ENCODE results near the gene NOXRED1. TPM values are rescaled to one million over a fixed set of nuclear protein-coding genes. Genes with fewer than 3 reads are reported as not detected.
"Not testable (repeated sequence)": the region's sequence is repeated elsewhere in the genome, so short reads cannot be mapped to it uniquely, and the experiment has no call there.

Gene NOXRED1
- total RNA-seq, result under 1 TPM in 1 of 2 donors, not detected in 1; 0.34 TPM
- long read RNA-seq, result 0 reads

GRCh38 chr14:77423423-77423822 lies at the start of gene NOXRED1:
Gene NOXRED1, minus strand, starts transcription at chr14:77423523. Its CDS starts 634 bp downstream, at chr14:77422889.
- no peak for ATAC-seq
- intact Hi-C loops (cut with DNase I), result no loop called here
- DNase-seq, result no peak

- intact Hi-C loops (cut with DNase I), result no loop called here
- ATAC-seq, result no peak
- DNase-seq, result no peak
Observed at GRCh38 chr14:77470224-77470870, 47.0 kb upstream of the NOXRED1 start.

- DNase-seq, result no peak
- intact Hi-C loops (cut with DNase I), result no loop called here
- ATAC-seq, result no peak
Observed at GRCh38 chr14:77469539-77469938, 46.2 kb upstream of the NOXRED1 start.

GRCh38 chr14:77469067-77469505 lies 45.8 kb upstream of the NOXRED1 start:
- no peak for DNase-seq
- intact Hi-C loops (cut with DNase I), result no loop called here
- ATAC-seq, result no peak

GRCh38 chr14:77467801-77468200 lies 44.5 kb upstream of the NOXRED1 start:
- intact Hi-C loops (cut with DNase I), result no loop called here
- DNase-seq (no peak), ATAC-seq (no peak)

GRCh38 chr14:77459072-77459723 lies 35.9 kb upstream of the NOXRED1 start:
- peak; percentile 52 for DNase-seq
- intact Hi-C loops (cut with DNase I), result no loop called here

GRCh38 chr14:77458249-77458950 lies 35.1 kb upstream of the NOXRED1 start:
- intact Hi-C loops (cut with DNase I), result no loop called here
- no peak for DNase-seq

More at GRCh38 chr14:77459072-77459723, 35.9 kb upstream of the NOXRED1 start:
- ATAC-seq, result no peak

GRCh38 chr14:77457522-77458248 lies 34.4 kb upstream of the NOXRED1 start, which contains the start of the genes AHSA1 and VIPAS39:
Gene AHSA1, plus strand, starts transcription at chr14:77458093. Its CDS starts 97 bp downstream, at chr14:77458190.
Gene VIPAS39, minus strand, starts transcription at chr14:77457601. Its CDS starts 3,499 bp downstream, at chr14:77454102.
- intact Hi-C loops (cut with DNase I), result no loop called here

More at GRCh38 chr14:77458249-77458950, 35.1 kb upstream of the NOXRED1 start:
- peak; percentile 17 to 66 for ATAC-seq

GRCh38 chr14:77457115-77457521 lies 33.8 kb upstream of the NOXRED1 start:
- ATAC-seq (no peak), DNase-seq (no peak)
- intact Hi-C loops (cut with DNase I), result no loop called here

More at GRCh38 chr14:77457522-77458248, 34.4 kb upstream of the NOXRED1 start, which contains the start of the genes AHSA1 and VIPAS39:
- peak; percentile 96 for DNase-seq
- peak; percentile 98 to 99 for ATAC-seq

GRCh38 chr14:77455966-77456640 lies 32.8 kb upstream of the NOXRED1 start:
- intact Hi-C loops (cut with DNase I), result no loop called here
- ATAC-seq, result no peak
- no peak for DNase-seq

GRCh38 chr14:77442196-77442595 lies 18.9 kb upstream of the NOXRED1 start:
- DNase-seq, result no peak

GRCh38 chr14:77439861-77440260 lies 16.5 kb upstream of the NOXRED1 start:
- intact Hi-C loops (cut with DNase I), result no loop called here
- DNase-seq (no peak), ATAC-seq (no peak)

More at GRCh38 chr14:77442196-77442595, 18.9 kb upstream of the NOXRED1 start:
- intact Hi-C loops (cut with DNase I), result no loop called here
- no peak for ATAC-seq

GRCh38 chr14:77438596-77438995 lies 15.3 kb upstream of the NOXRED1 start:
- DNase-seq (no peak), ATAC-seq (no peak)
- intact Hi-C loops (cut with DNase I), result no loop called here

GRCh38 chr14:77436042-77436441 lies 12.7 kb upstream of the NOXRED1 start:
- intact Hi-C loops (cut with DNase I), result no loop called here
- ATAC-seq, result no peak
- DNase-seq, result no peak

GRCh38 chr14:77426396-77426795 lies 3.1 kb upstream of the NOXRED1 start:
- intact Hi-C loops (cut with DNase I), result no loop called here
- no peak for ATAC-seq
- DNase-seq, result no peak

- no peak for DNase-seq
- intact Hi-C loops (cut with DNase I), result no loop called here
- no peak for ATAC-seq
Observed at GRCh38 chr14:77424862-77425261, 1.5 kb upstream of the NOXRED1 start.

GRCh38 chr14:77421201-77421600 lies 2.1 kb downstream of the NOXRED1 start:
- intact Hi-C loops (cut with DNase I), result no loop called here
- ATAC-seq (no peak), DNase-seq (no peak)

GRCh38 chr14:77416836-77417235 lies 6.5 kb downstream of the NOXRED1 start:
- ATAC-seq, result no peak
- intact Hi-C loops (cut with DNase I), result no loop called here

GRCh38 chr14:77416098-77416497 lies 7.2 kb downstream of the NOXRED1 start:
- intact Hi-C loops (cut with DNase I); ATAC-seq; DNase-seq: not testable (repeated sequence)

More at GRCh38 chr14:77416836-77417235, 6.5 kb downstream of the NOXRED1 start:
- DNase-seq, result no peak
